Activated CD8-positive, alpha-beta memory T cell treated with anti-CD3 and anti-CD28 coated beads for 1 hour (primary cell): Measurements from ENCODE around the gene C5.

Source experiments
- DNase-seq, 2 donors: peaks; one replicate each; pipeline ENCODE4 v3.0.0-alpha.2; 2020; ENCODE audit warnings: low read depth in 1 of 2; ENCODE audit errors: extremely low read depth in 1 of 2

Gene C5

GRCh38 chr9:120927269-120928014 lies 122.6 kb downstream of the C5 start:
- no peak for DNase-seq

DNA sequence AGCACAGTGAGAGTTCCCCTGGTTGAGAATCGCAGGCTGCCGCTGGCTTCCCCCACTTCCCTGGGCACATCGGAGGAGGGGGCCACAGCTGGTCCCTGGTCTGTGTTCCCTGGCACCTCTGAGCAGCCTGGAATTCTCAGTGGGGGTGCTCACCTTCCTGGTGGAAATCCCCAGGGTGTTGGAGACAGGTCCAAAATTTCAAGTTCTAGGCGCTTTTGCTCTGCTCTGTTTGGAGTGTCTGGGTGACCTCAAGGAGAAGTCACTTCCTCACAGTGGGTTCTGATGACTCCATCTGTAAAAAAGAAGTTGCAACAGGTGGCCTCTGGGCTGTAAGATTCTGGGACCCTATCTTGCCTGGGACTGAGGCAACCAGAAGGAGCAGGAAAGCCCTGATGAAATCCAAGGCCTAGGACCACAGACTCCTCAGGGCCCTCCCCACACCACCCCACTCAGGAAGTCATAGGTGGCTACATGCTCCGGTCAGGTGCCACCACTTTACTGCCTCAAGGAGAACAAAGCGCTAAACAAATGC lies 123.6 kb downstream of the C5 start, which contains the start of gene TRAF1:
TRAF1 (minus strand) TSS at position 400 of the 532 bp plus-strand sequence. CDS start 721 bp downstream, outside the sequence.
- no peak for DNase-seq

DNA sequence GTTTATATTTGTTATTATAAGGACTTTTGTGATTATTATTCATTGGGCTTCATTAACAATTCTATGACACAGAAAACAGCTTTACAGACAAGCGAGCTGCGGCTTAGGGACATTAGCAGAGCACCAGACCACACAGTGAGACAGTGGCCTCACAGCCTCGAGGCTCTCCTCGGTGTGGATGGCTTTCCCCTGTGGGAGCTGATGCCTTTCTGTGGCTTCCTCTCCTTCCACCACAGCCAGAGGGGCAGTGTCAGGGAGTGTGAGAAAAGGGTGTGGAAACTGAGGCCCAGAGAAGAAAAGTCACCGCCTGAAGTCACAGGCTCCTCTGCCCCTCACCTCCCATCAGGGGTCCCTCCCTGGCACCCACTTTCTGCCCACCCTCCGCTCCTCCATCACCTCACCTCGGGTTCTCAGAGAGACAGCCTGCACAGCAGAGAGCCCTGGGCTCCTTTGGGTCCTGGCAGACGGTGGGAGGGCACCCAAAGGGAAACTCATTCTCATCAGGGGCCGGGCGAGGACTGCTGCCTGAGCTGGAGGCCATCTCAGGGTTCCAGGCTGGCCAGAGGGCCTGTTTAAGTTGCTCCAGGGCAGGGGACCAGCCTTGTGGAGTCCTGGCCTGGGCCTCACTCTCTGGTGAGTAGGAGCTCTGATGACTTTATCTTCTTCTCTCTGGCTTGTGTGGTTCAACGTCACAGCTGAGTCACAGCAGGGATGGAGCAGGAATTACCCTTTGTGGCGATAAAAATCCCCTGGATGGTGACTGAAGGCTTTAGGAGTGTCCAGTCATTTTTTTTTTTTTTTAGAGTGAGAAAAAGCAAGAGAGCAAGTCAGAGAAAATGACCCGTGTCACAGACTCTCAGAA lies 124.3 kb downstream of the C5 start:
- peak; percentile 64 to 68 for DNase-seq

DNA sequence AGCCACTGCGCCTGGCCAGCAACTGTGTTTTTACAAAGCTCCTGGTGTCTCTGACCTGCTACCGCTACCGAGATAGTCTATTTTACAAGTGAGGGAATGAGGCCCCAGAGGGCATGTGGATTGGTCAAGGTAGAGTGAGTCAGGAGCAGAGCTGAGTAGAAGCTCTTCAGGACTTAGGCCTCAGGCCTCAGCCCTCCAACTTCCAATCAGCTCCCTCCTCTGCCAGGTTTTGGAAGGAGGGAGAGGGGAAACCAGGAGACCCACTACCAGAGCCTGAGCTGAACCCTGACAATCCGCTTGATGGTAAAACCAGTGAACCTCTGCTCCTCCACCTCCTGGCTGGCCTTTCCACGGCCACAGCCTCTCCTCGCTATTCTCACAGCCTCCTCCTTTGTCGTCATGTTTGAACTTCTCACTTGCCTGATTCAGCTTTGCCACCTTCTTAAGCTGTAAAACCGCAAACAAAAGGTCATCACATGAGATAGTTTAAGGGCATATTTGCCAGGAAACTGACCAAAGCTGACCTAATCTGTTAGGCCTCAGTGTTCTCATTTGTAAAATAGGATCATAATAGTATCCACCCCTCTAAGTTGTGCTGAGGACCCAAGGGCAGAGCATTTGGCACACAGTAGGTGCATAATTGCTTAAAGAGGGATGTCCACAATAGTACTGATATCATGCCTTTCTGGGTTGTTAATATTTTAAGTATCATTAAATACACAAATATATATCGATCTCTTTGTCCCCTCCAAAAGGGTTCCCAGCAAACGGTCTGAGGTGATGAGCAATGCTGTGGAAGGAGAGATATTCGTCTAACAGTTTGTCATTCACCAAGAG lies 125.2 kb downstream of the C5 start:
- DNase-seq, result no peak

DNA sequence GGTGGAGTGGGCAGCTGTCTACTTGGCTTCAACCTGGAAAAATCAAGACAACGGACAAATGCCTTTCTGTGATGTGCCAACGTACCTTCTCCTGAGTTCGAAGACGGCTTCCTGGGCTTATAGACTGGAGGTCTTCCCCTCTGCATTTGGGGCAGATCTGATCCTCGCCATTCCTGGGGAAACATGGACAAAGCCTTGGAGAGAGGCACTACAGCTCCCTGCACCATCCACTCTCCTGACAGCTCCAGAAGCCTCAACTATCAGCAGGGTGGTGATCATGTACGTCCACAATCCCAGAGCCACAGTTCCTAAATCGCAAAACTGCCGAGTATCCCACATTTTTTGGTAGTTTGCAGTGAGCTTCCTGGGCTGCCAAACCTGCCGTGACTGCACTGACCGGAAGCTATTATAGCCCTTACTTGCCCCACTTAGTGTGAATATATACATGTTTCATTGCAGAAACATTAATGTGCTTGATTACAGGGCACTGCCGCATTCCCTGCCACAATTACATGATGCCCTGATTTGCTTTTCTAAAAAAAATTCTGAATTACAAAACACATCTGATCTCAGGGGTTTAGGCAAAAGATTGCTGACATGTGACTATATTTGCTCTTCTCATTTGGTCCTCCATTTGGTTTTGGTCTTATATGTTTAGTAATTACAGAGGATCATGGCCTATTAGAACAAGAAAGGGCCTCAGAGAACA lies 126.3 kb downstream of the C5 start:
- no peak for DNase-seq

GRCh38 chr9:120922404-120923195 lies 127.5 kb downstream of the C5 start:
- DNase-seq, result no peak

GRCh38 chr9:120921661-120922181 lies 128.4 kb downstream of the C5 start:
- DNase-seq, result no peak

DNA sequence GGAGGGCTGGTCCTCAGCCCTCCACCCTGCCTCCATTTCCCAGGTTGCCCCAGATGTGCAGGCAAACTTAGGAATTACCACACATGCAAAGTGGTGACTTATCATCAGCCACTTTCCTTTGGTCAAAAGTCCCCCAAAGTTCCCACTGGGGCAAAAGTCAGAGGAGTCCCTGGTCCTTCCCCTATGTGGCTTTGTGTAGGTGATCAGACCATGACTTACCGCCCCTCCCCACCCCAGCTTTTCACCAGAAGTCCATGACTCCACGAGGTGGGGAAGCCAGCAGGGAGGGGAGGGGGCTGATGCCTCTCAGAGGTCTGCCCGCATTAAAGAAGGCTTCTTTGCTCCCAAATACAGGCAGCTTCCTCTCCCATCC lies 129.3 kb downstream of the C5 start:
- no peak for DNase-seq

GRCh38 chr9:120919843-120920805 lies 130.0 kb downstream of the C5 start:
- no peak for DNase-seq

DNA sequence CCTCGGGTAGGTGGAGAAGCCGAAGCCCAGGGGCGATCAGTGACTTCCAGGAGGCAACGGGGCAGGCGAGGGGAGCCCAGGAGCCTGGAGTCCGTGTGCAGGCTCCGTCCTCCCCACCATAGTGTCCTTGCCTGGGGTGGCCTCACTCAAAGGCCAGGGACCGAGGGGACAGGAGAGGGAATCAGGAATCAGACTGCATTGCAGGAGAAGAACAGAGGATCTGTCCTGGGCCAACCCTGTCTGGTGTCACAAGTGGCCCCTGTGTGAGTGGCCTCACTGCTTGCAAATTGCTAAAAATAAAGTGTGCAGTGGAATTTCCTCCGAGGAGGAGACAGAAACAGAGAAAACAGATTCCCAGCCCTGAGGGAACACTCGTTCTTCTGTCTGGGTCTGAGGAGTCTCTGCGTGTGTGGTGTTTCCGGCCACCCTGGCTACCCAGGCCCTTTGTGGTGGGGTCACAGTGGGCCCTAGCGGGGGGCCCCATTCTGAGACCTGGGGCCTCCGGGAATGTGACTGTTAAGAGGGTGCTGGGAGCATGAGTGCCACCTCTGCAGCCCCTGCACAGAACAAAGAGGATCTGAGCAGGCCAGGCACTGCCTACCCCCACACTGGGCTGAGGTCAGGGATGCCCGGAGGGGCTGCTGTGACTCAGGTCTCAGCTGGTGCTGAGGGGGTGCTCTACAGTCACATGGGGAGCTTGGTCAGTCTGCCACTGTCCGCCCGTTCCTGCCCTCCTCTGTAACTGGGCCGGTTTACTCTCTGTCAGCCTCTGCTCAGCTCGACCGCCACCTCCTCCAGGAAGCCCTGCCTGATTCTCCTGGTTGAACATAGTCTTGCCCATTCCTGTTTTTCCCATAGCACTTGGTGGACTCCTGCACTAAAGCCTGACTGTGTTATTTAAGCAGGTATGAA lies 130.9 kb downstream of the C5 start:
- DNase-seq, result no peak

GRCh38 chr9:120917929-120918762 lies 131.9 kb downstream of the C5 start:
- DNase-seq, result no peak

DNA sequence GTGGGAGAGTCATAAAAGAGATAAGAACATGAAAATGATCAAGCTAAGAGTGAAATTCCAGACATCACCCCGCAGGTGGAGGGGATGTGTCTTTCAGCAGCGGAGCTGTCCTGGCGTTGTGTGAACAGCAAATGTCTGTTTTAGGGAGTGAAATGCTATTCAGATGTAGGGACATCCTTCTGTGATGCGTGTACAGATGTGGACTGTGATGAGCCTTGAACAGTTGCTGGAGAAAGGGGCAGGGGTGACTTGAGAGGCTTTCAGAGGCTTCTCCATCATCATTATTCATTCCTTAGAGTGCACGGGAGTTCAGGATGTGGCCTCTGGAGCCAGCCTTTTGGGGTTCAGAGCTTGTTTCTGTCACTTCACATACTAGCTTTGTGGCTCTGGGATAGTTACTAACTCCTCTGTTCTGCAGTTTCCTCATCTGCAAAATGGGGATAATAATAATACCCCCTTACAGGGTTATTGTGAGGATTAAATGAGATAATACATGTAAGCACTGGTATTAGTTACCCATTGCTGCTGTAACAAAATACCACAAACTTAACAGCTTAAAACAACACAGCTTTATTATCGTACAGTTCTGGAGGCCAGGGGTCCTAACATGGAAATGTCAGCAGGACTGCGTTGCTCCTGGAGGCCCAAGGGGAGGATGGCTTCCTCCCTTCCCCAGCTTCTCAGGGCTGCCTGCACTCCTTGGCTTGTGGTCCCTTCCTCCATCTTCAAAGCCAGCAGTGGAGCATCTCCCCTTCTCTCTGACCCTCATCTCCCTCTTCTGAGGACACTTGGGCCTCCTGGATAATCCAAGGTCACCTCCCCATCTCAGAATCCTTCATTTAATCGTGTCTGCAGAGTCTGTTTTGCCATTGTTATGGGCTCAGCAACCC lies 132.8 kb downstream of the C5 start:
- DNase-seq, result no peak

- DNase-seq, result no peak
Observed at GRCh38 chr9:120916588-120916987, 133.5 kb downstream of the C5 start.

GRCh38 chr9:120915854-120916470 lies 134.1 kb downstream of the C5 start:
- no peak for DNase-seq

GRCh38 chr9:120914953-120915352 lies 135.1 kb downstream of the C5 start:
- no peak for DNase-seq
